ENCODE data around the gene ATXN7. TPM values are rescaled to one million over a fixed set of nuclear protein-coding genes. Genes with fewer than 3 reads are reported as not detected.

ATXN7 gene
- total and polyA plus RNA-seq, 5 donors from 2014 or later, result 20.0 to 249 (median 25.3) TPM

GRCh38 chr3:63986146-63986545, 122.5 kb downstream of the ATXN7 start:
- Mint-ChIP-seq H3K4me3 (peak overlapping the region in 1 of 4 donors; percentile 23), H3K27me3 (no peaks in the 10 kb centered on the region), H3K27ac (peak overlapping the region in 2 of 3 donors; percentile 73 to 78), H3K9me3 (no peaks in the 10 kb centered on the region), H3K4me1 (peaks cover 31 to 50% (median 37%) of the 10 kb centered on the region in 4 donors), H3K36me3 (peaks cover 65% of the 10 kb centered on the region)
- Histone ChIP-seq H3K4me1 (ENCODE audit: control insufficient read depth, insufficient read depth, low read length, poor library complexity, severe bottlenecking) (peaks cover 8% of the 10 kb centered on the region), H3K36me3 (ENCODE audit: control insufficient read depth, insufficient read depth, low read length) (peaks cover 99% of the 10 kb centered on the region), H3K27me3 (ENCODE audit: control insufficient read depth, insufficient read depth, low read length) (no peaks in the 10 kb centered on the region), H3K4me3 (ENCODE audit: low read depth, low read length) (no peak overlapping the region), H3K9me3 (ENCODE audit: control insufficient read depth in 2 of 2, low read length in 2 of 2) (no peaks in the 10 kb centered on the region), H3K27ac (ENCODE audit: insufficient read depth, low read length, poor library complexity, severe bottlenecking) (no peak overlapping the region)
- ATAC-seq (ENCODE audit: low read depth in 2 of 2) (no peak), DNase-seq (no peak)

DNA sequence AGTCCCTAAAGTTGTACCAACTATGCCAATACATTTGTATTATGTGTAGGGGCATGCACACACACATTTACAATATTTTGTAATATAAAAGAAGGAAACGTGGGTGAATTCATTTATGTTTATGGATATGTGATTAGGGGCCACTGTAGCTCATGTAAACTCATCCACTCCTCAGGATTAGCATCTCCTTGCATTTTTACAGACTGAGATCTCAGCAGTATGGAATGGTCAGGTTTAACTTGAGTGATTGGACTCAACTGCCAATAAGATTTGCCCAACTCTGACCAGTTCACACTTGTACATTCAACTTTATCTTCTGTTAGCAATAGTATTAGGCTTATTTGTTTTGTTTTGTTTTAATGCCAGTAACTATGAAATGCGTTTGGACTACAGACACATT, 123.2 kb downstream of the ATXN7 start:
- Histone ChIP-seq H3K9me3 (ENCODE audit: control insufficient read depth in 2 of 2, low read length in 2 of 2) (no peaks in the 10 kb centered on the region), H3K4me3 (ENCODE audit: low read depth, low read length) (no peak overlapping the region), H3K4me1 (ENCODE audit: control insufficient read depth, insufficient read depth, low read length, poor library complexity, severe bottlenecking) (peaks cover 8% of the 10 kb centered on the region), H3K36me3 (ENCODE audit: control insufficient read depth, insufficient read depth, low read length) (peaks cover 99% of the 10 kb centered on the region), H3K27ac (ENCODE audit: insufficient read depth, low read length, poor library complexity, severe bottlenecking) (no peak overlapping the region), H3K27me3 (ENCODE audit: control insufficient read depth, insufficient read depth, low read length) (no peaks in the 10 kb centered on the region)
- no peaks in the 10 kb centered on the region for H3K27me3 Mint-ChIP-seq
- no peaks in the 10 kb centered on the region for H3K9me3 Mint-ChIP-seq
- H3K4me1 Mint-ChIP-seq, result peaks cover 30 to 46% (median 37%) of the 10 kb centered on the region in 4 donors
- ATAC-seq (ENCODE audit: low read depth in 2 of 2) (no peak), DNase-seq (no peak)
- no peak overlapping the region for H3K4me3 Mint-ChIP-seq
- peak overlapping the region in 2 of 3 donors; percentile 27 to 31 for H3K27ac Mint-ChIP-seq
- peaks cover 69% of the 10 kb centered on the region for H3K36me3 Mint-ChIP-seq

GRCh38 chr3:63988943-63989342, 125.3 kb downstream of the ATXN7 start:
- H3K27ac ChIP-seq (ENCODE audit: insufficient read depth, low read length, poor library complexity, severe bottlenecking), result no peak overlapping the region
- Mint-ChIP-seq H3K27me3 (no peaks in the 10 kb centered on the region), H3K27ac (peak overlapping the region; percentile 28 to 77 (median 70)), H3K36me3 (peaks cover 70% of the 10 kb centered on the region), H3K4me1 (peaks cover 29 to 44% (median 33%) of the 10 kb centered on the region in 4 donors), H3K4me3 (no peak overlapping the region), H3K9me3 (no peaks in the 10 kb centered on the region)
- H3K36me3 ChIP-seq (ENCODE audit: control insufficient read depth, insufficient read depth, low read length), result peaks cover 99% of the 10 kb centered on the region
- H3K27me3 ChIP-seq (ENCODE audit: control insufficient read depth, insufficient read depth, low read length), result no peaks in the 10 kb centered on the region
- H3K4me1 ChIP-seq (ENCODE audit: control insufficient read depth, insufficient read depth, low read length, poor library complexity, severe bottlenecking), result no peaks in the 10 kb centered on the region
- DNase-seq (no peak), ATAC-seq (ENCODE audit: low read depth in 2 of 2) (no peak)
- no peaks in the 10 kb centered on the region for H3K9me3 ChIP-seq (ENCODE audit: control insufficient read depth in 2 of 2, low read length in 2 of 2)
- no peak overlapping the region for H3K4me3 ChIP-seq (ENCODE audit: low read depth, low read length)

DNA sequence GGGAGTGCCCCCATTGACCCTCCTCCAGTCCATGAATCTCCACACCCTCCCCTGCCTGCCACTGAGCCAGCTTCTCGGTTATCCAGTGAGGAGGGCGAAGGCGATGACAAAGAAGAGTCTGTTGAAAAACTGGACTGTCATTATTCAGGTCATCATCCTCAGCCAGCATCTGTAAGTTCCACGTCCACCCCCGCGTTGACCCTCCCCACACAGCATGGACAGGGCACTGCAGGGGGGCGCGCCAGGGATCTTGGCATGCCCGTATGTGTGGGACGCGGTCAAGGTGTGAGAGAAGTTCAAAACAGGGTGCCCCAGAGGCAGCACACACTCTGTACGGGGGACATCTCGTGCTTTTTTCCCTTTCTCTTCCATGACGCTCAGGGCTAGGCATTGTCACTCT, 126.5 kb downstream of the ATXN7 start:
- peak overlapping the region in 1 of 3 donors; percentile 27 for H3K27ac Mint-ChIP-seq
- Histone ChIP-seq H3K27me3 (ENCODE audit: control insufficient read depth, insufficient read depth, low read length) (no peaks in the 10 kb centered on the region), H3K36me3 (ENCODE audit: control insufficient read depth, insufficient read depth, low read length) (peaks cover 98% of the 10 kb centered on the region), H3K4me3 (ENCODE audit: low read depth, low read length) (no peak overlapping the region), H3K9me3 (ENCODE audit: control insufficient read depth in 2 of 2, low read length in 2 of 2) (no peaks in the 10 kb centered on the region), H3K4me1 (ENCODE audit: control insufficient read depth, insufficient read depth, low read length, poor library complexity, severe bottlenecking) (no peaks in the 10 kb centered on the region), H3K27ac (ENCODE audit: insufficient read depth, low read length, poor library complexity, severe bottlenecking) (no peak overlapping the region)
- no peaks in the 10 kb centered on the region for H3K9me3 Mint-ChIP-seq
- H3K4me3 Mint-ChIP-seq, result no peak overlapping the region
- peaks cover 71% of the 10 kb centered on the region for H3K36me3 Mint-ChIP-seq
- no peaks in the 10 kb centered on the region for H3K27me3 Mint-ChIP-seq
- ATAC-seq (ENCODE audit: low read depth in 2 of 2), result no peak
- no peak for DNase-seq
- peaks cover 23 to 42% (median 26%) of the 10 kb centered on the region in 4 donors for H3K4me1 Mint-ChIP-seq

GRCh38 chr3:63990733-63991132, 127.1 kb downstream of the ATXN7 start:
- no peak for DNase-seq
- Histone ChIP-seq H3K27ac (ENCODE audit: insufficient read depth, low read length, poor library complexity, severe bottlenecking) (no peak overlapping the region), H3K4me1 (ENCODE audit: control insufficient read depth, insufficient read depth, low read length, poor library complexity, severe bottlenecking) (no peaks in the 10 kb centered on the region), H3K36me3 (ENCODE audit: control insufficient read depth, insufficient read depth, low read length) (peaks cover 98% of the 10 kb centered on the region), H3K27me3 (ENCODE audit: control insufficient read depth, insufficient read depth, low read length) (no peaks in the 10 kb centered on the region), H3K4me3 (ENCODE audit: low read depth, low read length) (no peak overlapping the region), H3K9me3 (ENCODE audit: control insufficient read depth in 2 of 2, low read length in 2 of 2) (no peaks in the 10 kb centered on the region)
- peaks cover 18 to 42% (median 21%) of the 10 kb centered on the region in 4 donors for H3K4me1 Mint-ChIP-seq
- peak overlapping the region in 1 of 4 donors; percentile 21 for H3K4me3 Mint-ChIP-seq
- H3K27me3 Mint-ChIP-seq, result no peaks in the 10 kb centered on the region
- H3K9me3 Mint-ChIP-seq, result no peaks in the 10 kb centered on the region
- peak overlapping the region in 2 of 3 donors; percentile 22 to 49 for H3K27ac Mint-ChIP-seq
- ATAC-seq (ENCODE audit: low read depth in 2 of 2), result no peak
- peaks cover 72% of the 10 kb centered on the region for H3K36me3 Mint-ChIP-seq

DNA sequence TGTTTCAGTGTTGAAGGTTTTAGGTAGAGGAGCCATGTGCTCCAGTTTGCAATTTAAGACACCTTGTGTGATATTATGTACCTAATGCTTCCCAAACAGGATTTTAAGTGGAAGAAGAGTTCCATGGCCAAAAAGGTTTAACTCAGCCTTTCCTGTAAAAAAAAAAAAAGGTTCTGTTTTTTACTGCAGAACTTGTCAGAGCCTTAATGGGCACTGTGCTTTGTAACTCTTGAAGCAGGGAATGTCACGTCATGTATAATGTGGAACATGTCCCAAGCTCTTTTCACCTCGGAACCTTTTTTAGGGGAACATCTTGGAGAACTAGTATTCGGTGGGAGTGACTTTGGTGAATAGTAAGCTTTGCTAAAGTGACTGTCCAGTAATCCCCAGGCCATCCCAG, 128.0 kb downstream of the ATXN7 start:
- no peak for DNase-seq
- H3K4me1 ChIP-seq (ENCODE audit: control insufficient read depth, insufficient read depth, low read length, poor library complexity, severe bottlenecking), result no peaks in the 10 kb centered on the region
- no peak for ATAC-seq (ENCODE audit: low read depth in 2 of 2)
- no peaks in the 10 kb centered on the region for H3K9me3 ChIP-seq (ENCODE audit: control insufficient read depth in 2 of 2, low read length in 2 of 2)
- H3K4me3 Mint-ChIP-seq, result no peak overlapping the region
- H3K27ac Mint-ChIP-seq, result peak overlapping the region; percentile 73 to 86 (median 75)
- no peaks in the 10 kb centered on the region for H3K27me3 ChIP-seq (ENCODE audit: control insufficient read depth, insufficient read depth, low read length)
- peaks cover 9 to 46% (median 18%) of the 10 kb centered on the region in 4 donors for H3K4me1 Mint-ChIP-seq
- peaks cover 74% of the 10 kb centered on the region for H3K36me3 Mint-ChIP-seq
- H3K36me3 ChIP-seq (ENCODE audit: control insufficient read depth, insufficient read depth, low read length), result peaks cover 98% of the 10 kb centered on the region
- no peak overlapping the region for H3K4me3 ChIP-seq (ENCODE audit: low read depth, low read length)
- no peaks in the 10 kb centered on the region for H3K9me3 Mint-ChIP-seq
- no peaks in the 10 kb centered on the region for H3K27me3 Mint-ChIP-seq
- H3K27ac ChIP-seq (ENCODE audit: insufficient read depth, low read length, poor library complexity, severe bottlenecking), result peak overlapping the region; percentile 41

GRCh38 chr3:63992516-63993209, 129.0 kb downstream of the ATXN7 start:
- Mint-ChIP-seq H3K4me1 (peaks cover 14 to 50% (median 23%) of the 10 kb centered on the region in 4 donors), H3K27me3 (no peaks in the 10 kb centered on the region), H3K36me3 (peaks cover 73% of the 10 kb centered on the region), H3K27ac (peak overlapping the region in 2 of 3 donors; percentile 40 to 86), H3K9me3 (no peaks in the 10 kb centered on the region), H3K4me3 (no peak overlapping the region)
- Histone ChIP-seq H3K36me3 (ENCODE audit: control insufficient read depth, insufficient read depth, low read length) (peaks cover 98% of the 10 kb centered on the region), H3K9me3 (ENCODE audit: control insufficient read depth in 2 of 2, low read length in 2 of 2) (no peaks in the 10 kb centered on the region), H3K27me3 (ENCODE audit: control insufficient read depth, insufficient read depth, low read length) (no peaks in the 10 kb centered on the region), H3K4me1 (ENCODE audit: control insufficient read depth, insufficient read depth, low read length, poor library complexity, severe bottlenecking) (no peaks in the 10 kb centered on the region), H3K27ac (ENCODE audit: insufficient read depth, low read length, poor library complexity, severe bottlenecking) (no peak overlapping the region), H3K4me3 (ENCODE audit: low read depth, low read length) (no peak overlapping the region)
- DNase-seq (no peak), ATAC-seq (ENCODE audit: low read depth in 2 of 2) (no peak)

DNA sequence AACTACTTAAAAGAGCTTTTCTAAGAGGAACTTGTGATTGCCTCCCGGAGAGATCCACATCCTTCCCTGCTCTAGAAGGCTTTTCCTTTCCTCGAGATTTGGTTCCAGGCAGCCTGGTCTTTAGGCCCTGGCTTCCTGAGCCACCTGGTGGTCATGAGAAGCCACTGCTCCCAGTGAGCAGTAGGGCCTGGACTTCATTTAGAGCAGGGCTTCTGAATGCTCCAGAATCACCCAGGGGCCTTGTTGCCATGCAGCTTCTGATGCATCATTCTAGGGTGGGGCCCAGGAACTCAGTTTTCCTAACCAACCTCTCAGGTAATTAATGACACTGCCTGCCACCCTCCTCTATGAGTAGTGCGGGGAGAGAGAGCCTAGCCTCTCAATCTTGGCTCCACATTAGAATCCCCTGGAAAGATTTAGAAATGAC, 130.0 kb downstream of the ATXN7 start:
- Mint-ChIP-seq H3K9me3 (no peaks in the 10 kb centered on the region), H3K36me3 (peaks cover 69% of the 10 kb centered on the region), H3K4me1 (peaks cover 23 to 54% (median 26%) of the 10 kb centered on the region in 4 donors), H3K27me3 (no peaks in the 10 kb centered on the region), H3K4me3 (no peak overlapping the region), H3K27ac (peak overlapping the region; percentile 67 to 86 (median 69))
- DNase-seq, result peak; percentile 38 to 67 (median 66)
- no peak overlapping the region for H3K4me3 ChIP-seq (ENCODE audit: low read depth, low read length)
- no peaks in the 10 kb centered on the region for H3K4me1 ChIP-seq (ENCODE audit: control insufficient read depth, insufficient read depth, low read length, poor library complexity, severe bottlenecking)
- no peaks in the 10 kb centered on the region for H3K27me3 ChIP-seq (ENCODE audit: control insufficient read depth, insufficient read depth, low read length)
- ATAC-seq (ENCODE audit: low read depth in 2 of 2), result peak; percentile 74 to 82
- H3K27ac ChIP-seq (ENCODE audit: insufficient read depth, low read length, poor library complexity, severe bottlenecking), result no peak overlapping the region
- no peaks in the 10 kb centered on the region for H3K9me3 ChIP-seq (ENCODE audit: control insufficient read depth in 2 of 2, low read length in 2 of 2)
- H3K36me3 ChIP-seq (ENCODE audit: control insufficient read depth, insufficient read depth, low read length), result peaks cover 98% of the 10 kb centered on the region
